Measurements from ENCODE around the gene CD2AP. TPM values are rescaled to one million over a fixed set of nuclear protein-coding genes. Genes with fewer than 3 reads are reported as not detected.

The CD2AP gene
- total RNA-seq, 1 donor from 2014 or later = 47.8 TPM

DNA sequence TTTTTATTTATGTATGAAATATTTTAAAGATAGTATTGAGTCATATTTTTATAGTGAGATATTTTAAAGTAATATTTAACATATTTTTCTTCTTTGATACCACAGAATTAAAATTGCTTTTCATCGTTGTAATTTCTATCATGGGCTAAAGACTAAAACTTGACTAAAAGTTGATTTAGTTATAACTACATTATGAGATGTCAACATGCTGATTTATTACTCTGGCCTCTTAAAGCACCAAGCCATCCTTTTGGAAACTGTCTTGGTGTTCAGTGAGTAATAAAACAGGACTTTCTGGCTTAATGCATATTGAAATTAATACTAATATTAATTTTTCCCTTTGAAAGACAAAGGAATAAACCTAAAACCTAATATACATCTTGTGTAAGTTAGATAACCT lies 125.6 kb downstream of the CD2AP start:
- no peak for DNase-seq (ENCODE audit: low read depth)
- Histone ChIP-seq H3K27me3 (ENCODE audit: control insufficient read depth, insufficient read depth, low read length) (no peaks in the 10 kb centered on the region), H3K36me3 (ENCODE audit: control insufficient read depth, insufficient read depth, low read length) (peaks cover 1% of the 10 kb centered on the region), H3K4me3 (ENCODE audit: low read depth, low read length) (no peak overlapping the region)
- TF ChIP-seq, protein P1, sequence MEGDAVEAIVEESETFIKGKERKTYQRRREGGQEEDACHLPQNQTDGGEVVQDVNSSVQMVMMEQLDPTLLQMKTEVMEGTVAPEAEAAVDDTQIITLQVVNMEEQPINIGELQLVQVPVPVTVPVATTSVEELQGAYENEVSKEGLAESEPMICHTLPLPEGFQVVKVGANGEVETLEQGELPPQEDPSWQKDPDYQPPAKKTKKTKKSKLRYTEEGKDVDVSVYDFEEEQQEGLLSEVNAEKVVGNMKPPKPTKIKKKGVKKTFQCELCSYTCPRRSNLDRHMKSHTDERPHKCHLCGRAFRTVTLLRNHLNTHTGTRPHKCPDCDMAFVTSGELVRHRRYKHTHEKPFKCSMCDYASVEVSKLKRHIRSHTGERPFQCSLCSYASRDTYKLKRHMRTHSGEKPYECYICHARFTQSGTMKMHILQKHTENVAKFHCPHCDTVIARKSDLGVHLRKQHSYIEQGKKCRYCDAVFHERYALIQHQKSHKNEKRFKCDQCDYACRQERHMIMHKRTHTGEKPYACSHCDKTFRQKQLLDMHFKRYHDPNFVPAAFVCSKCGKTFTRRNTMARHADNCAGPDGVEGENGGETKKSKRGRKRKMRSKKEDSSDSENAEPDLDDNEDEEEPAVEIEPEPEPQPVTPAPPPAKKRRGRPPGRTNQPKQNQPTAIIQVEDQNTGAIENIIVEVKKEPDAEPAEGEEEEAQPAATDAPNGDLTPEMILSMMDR (IDR thresholded peaks at IDR 0.05; ENCODE audit: insufficient read depth, low read length, poor library complexity, severe bottlenecking) = no peak

DNA sequence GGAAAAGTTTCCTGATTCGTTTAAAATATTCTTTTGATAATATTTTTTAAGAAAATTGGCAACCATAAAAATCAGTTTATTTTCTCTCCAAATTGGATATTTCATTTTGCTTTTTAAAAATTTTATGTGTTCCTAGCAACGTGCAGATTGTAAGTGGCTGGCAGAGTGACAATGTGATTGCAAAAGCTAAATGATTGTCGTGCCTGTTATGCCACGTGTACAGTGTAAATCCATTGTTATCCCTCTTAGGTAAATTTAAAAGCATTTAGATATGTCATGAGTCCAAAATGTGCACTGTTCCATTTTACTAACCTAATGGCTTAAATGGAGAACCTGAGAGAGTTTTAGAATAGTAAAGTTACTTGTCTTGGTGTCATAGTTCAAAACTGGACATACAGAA lies 126.4 kb downstream of the CD2AP start:
- H3K4me3 ChIP-seq (ENCODE audit: low read depth, low read length) = no peak overlapping the region
- TF ChIP-seq, protein P1 (IDR thresholded peaks at IDR 0.05; ENCODE audit: insufficient read depth, low read length, poor library complexity, severe bottlenecking) = no peak
- peaks cover 1% of the 10 kb centered on the region for H3K36me3 ChIP-seq (ENCODE audit: control insufficient read depth, insufficient read depth, low read length)
- DNase-seq (ENCODE audit: low read depth) = no peak
- H3K27me3 ChIP-seq (ENCODE audit: control insufficient read depth, insufficient read depth, low read length) = no peaks in the 10 kb centered on the region

DNA sequence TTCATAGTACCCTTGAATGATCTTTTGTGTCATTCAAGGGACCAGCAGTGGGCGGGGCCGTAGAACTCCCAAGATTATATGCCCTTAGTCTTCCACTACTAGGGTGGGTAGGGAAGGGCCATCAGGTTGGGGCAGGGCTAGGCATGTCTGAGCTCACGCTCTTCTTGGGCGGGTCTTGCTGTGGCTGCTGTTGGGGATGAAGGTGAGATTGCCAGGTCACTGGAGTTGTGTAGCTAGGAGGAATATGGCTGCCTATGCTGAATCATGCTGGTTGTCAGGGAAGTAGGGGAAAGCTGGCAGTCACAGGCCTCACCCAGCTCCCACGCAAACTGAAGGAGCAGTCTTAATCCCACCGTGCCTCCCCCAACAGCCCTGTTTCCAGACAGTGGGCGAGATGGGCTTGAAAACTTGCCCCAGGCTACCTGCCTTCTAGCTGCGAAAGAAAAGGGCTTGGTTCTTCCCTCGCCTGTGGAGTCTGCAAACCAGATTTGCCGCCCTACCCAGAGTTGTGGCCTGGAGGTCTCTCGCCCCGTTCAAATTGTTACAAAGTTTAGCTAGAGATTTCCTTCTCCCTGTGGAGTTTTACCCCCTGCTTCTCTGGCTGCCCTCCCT lies 144.4 kb downstream of the CD2AP start:
- DNase-seq (ENCODE audit: low read depth) = no peak
- no peaks in the 10 kb centered on the region for H3K27me3 ChIP-seq (ENCODE audit: control insufficient read depth, insufficient read depth, low read length)
- TF ChIP-seq, protein P1 (IDR thresholded peaks at IDR 0.05; ENCODE audit: insufficient read depth, low read length, poor library complexity, severe bottlenecking) = no peak
- no peak overlapping the region for H3K4me3 ChIP-seq (ENCODE audit: low read depth, low read length)
- no peaks in the 10 kb centered on the region for H3K36me3 ChIP-seq (ENCODE audit: control insufficient read depth, insufficient read depth, low read length)

DNA sequence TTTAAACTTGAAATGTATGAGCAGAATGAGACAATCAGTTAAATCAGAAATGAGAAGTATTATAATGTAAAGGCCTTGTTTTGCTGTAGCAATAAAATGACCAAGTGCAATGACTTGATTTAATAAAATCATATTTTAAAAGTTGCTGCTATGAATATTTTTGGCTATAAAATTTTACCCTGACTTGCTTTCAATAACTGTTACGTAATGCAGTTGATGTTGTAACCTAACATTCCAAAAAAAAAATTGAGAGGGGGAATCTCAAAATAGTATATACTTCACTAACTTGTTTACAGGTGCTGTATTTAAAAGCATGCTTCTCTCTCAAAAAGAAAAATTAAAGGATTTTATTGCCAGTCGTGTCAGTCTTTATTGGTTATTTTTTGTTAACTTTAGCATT lies 149.2 kb downstream of the CD2AP start:
- Histone ChIP-seq H3K27me3 (ENCODE audit: control insufficient read depth, insufficient read depth, low read length) (no peaks in the 10 kb centered on the region), H3K4me3 (ENCODE audit: low read depth, low read length) (no peak overlapping the region), H3K36me3 (ENCODE audit: control insufficient read depth, insufficient read depth, low read length) (no peaks in the 10 kb centered on the region)
- DNase-seq (ENCODE audit: low read depth) = no peak
- TF ChIP-seq, protein P1 (IDR thresholded peaks at IDR 0.05; ENCODE audit: insufficient read depth, low read length, poor library complexity, severe bottlenecking) = no peak

DNA sequence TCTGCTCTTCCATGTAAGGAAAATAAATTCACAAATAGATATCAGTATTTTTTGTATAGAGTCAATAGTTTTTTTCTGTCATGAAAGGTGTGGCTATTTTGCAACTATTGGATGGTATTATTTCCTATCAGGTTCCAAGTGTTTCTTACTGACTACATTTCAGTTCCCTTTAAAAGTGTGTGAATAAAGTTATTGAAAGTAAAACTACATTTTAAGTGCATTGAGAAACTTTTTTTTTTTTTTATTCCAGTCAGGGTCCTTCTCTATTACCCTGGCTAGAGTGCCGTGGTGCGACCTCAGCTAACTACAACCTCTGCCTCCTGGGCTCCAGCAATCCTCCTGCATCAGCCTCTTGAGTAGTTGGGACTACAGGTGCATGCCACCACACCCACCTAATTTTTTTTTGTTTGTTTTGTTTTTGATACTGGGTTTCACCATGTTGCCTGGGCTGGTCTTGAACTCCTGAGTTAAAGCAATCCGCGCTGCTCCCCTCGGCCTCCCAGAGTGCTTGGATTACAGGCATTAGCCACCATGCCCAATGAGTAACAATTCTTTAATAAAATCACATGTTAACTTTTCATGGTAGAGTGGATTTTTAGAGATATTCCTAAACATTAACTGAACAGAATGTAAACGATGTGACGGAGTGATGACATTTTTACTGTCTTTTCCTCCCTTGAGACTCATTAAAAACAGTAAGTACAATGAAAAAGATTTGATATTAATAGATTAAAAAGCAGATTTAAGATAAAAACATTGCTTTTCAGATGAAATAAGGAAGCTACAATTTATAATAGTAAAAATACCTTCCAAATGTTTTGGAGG lies 151.1 kb downstream of the CD2AP start:
- TF ChIP-seq, protein P1 (IDR thresholded peaks at IDR 0.05; ENCODE audit: insufficient read depth, low read length, poor library complexity, severe bottlenecking) = no peak
- H3K27me3 ChIP-seq (ENCODE audit: control insufficient read depth, insufficient read depth, low read length) = no peaks in the 10 kb centered on the region
- H3K4me3 ChIP-seq (ENCODE audit: low read depth, low read length) = no peak overlapping the region
- DNase-seq (ENCODE audit: low read depth) = no peak
- no peaks in the 10 kb centered on the region for H3K36me3 ChIP-seq (ENCODE audit: control insufficient read depth, insufficient read depth, low read length)
